Fibroblast of the aortic adventitia (primary cell): Measurements from ENCODE around the gene RRP1. TPM values are rescaled to one million over a fixed set of nuclear protein-coding genes. Genes with fewer than 3 reads are reported as not detected.

Experiments
- DNase-seq: peaks from one replicate; pipeline ENCODE4 v3.0.0-alpha.2; 2010; ENCODE audit warnings: low read depth
- H3K4me3 ChIP-seq: 2 replicates; pipeline ENCODE4 v1.5.1; 2011; ENCODE audit warnings: low read depth, mild to moderate bottlenecking, control low read depth, low read length, moderate library complexity
- total RNA-seq: library from RNA; depleted of rRNA; stranded (reverse); fragments of >200 nt; gene quantifications from 2 replicates; pipeline ENCODE4 v1.2.3, GENCODE V29; 2012; ENCODE audit warnings: low replicate concordance
- TF ChIP-seq, protein P1 (sequence below): IDR thresholded peaks from 2 replicates; pipeline ENCODE4 v1.5.1; 2011; ENCODE audit warnings: mild to moderate bottlenecking, low read length, control low read depth, inconsistent platforms; ENCODE audit not compliant: insufficient read depth

RRP1 gene
- total RNA-seq, 1 donor: 23.0 TPM

DNA sequence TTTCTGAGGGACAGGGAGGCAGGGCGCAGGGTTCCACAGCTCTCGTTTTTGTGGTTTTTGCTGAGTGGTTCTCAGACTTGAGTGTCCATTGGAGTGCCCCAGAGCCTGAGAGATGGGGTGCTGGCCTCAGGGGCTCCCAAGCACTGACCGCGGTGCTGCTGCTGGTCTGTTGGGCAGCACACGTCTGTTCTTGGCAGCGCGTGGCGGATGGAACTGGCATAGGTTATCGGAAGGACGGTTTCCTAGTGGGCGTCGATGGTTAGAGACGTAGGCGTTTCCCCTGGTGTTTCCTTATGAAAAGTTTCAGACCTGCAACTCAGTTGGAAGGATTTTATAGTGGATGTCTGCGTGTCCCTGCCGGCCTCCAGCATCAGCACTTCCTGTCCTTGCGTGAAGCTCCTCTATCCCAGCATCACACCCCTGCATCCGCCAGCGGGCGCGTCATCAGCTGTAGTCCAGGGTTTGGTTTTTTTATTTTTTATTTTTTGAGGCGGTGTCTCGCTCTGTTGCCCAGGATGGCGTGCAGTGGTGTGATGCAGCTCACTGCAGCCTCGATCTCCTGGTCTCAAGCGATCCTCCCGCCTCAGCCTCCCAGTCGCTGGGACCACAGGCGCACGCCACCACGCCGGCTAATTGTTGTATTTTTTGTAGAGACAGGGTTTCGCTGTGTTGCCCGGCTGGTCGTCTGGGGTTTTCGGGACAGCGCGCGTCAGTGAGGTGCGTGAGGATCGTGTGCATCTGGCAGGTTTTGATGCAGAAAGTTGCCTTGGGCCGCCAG, 11.8 kb downstream of the RRP1 start:
- no peak overlapping the region for H3K4me3 ChIP-seq
- no peak for DNase-seq
- TF ChIP-seq, protein P1, sequence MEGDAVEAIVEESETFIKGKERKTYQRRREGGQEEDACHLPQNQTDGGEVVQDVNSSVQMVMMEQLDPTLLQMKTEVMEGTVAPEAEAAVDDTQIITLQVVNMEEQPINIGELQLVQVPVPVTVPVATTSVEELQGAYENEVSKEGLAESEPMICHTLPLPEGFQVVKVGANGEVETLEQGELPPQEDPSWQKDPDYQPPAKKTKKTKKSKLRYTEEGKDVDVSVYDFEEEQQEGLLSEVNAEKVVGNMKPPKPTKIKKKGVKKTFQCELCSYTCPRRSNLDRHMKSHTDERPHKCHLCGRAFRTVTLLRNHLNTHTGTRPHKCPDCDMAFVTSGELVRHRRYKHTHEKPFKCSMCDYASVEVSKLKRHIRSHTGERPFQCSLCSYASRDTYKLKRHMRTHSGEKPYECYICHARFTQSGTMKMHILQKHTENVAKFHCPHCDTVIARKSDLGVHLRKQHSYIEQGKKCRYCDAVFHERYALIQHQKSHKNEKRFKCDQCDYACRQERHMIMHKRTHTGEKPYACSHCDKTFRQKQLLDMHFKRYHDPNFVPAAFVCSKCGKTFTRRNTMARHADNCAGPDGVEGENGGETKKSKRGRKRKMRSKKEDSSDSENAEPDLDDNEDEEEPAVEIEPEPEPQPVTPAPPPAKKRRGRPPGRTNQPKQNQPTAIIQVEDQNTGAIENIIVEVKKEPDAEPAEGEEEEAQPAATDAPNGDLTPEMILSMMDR: no peak

GRCh38 chr21:43802713-43803313, 13.4 kb downstream of the RRP1 start:
- TF ChIP-seq, protein P1: no peak
- no peak overlapping the region for H3K4me3 ChIP-seq
- DNase-seq: no peak

DNA sequence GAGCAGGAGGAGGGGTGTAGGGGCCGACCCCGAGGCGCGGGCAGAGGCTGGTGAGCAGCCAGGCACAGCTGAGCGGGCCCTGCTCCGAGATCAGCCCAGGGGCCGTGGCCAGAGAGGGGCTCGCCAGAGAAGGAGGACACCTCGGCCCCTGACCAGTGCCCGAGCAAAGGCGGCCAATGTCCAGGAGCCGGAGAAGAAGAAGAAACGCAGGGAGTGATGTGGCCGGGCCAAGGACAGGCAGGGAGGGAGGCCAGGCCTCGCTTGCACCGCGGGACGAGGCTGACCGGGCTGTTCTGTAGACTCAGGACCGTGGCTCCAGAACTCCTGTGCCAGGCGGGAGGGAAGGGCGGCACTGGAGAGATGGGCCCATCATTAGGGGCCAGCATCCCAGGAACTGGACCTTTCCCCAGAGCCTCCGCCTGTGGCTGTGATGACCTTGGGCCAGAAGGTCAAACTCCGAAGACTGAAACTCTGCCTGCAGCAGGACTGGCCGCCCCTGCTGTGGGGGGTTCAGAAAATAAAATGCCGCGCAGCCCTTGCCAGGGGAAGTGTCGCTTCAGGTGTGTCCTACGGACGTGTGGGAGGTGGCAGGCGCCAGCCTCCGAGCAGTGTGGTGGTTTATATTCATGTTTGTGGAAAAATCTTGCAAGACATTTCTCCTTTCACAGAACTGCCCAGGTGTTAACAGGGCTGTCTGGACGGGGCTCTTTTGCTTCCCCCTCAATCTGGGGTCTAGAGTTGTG, 14.4 kb downstream of the RRP1 start:
- TF ChIP-seq, protein P1: no peak
- no peak for DNase-seq
- H3K4me3 ChIP-seq: no peak overlapping the region

DNA sequence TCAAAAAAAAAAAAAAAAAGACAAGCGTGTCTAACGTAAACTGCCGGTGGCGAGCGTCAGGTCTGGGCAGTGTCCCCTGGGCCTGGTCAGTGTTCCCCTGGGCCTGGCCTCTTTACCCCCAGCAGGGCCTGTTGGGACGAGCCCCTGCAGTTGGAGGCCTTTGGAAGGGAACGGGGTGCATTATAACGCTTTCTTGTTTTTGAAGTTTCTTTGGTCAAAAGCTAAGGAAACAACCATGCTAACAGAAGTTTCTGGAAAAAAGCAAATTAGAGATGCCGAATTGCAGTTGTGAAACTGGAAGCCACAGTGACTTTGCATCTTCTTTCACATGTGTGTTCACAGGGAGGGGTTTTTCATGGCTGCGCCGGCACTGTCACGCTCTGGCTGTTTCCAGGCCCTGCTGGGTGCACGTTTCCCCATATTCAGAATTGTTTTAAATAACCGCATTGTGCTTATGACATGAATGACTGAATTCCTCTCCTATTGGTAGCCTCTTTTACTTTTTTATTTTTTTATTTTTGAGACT, 16.0 kb downstream of the RRP1 start:
- TF ChIP-seq, protein P1: no peak
- DNase-seq: no peak
- no peak overlapping the region for H3K4me3 ChIP-seq

DNA sequence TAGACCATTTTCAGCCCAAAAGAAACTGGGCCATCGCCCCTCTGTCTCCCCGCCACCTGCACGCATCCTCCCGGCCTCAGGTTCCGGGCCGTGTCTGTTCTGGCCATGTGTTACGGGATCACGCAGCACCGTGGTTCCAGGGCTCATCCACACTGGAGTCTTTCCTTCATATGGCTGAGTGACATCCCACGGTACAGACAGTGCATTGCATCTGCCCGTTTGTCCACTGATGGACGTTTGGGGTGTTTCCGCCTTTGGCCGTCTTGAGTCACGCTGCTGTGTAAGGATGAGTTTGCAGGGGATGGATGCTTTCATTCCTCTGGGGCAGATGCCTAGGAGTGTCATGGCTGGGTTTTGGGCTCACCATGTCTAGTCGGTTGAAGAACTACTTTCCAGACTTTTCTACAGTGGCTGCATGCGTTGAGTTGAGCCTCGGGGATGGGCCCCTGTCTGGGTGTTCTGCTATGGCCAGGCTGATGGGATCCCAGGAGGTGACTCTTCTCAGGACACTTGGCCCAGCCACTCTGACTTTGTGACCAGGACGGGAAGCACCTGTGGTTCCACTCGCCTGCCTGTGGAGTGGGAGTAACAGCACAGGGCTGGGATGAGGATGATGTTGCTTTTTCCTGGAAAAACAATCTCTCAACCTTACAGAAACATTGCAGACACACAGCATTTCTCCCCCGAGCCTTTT, 16.8 kb downstream of the RRP1 start:
- DNase-seq: no peak
- TF ChIP-seq, protein P1: no peak
- H3K4me3 ChIP-seq: no peak overlapping the region

GRCh38 chr21:43808367-43808766, 19.0 kb downstream of the RRP1 start:
- TF ChIP-seq, protein P1: no peak
- no peak overlapping the region for H3K4me3 ChIP-seq
- no peak for DNase-seq
